HepG2 (cell line): ENCODE results near the gene SYNM. TPM values are rescaled to one million over a fixed set of nuclear protein-coding genes. Genes with fewer than 3 reads are reported as not detected.

Experiments used
- ATAC-seq: fragments of 200-7000 bp; cut with Tn5 transposase; 3 replicates; pipeline ENCODE4 v1.9.1; 2020; ENCODE audit warnings: mild to moderate bottlenecking, moderate library complexity
- BruUV-seq: library from RNA; stranded (reverse); fragments of 400-500 nt; replicated peaks from 2 replicates; lab custom pipeline; 2021; lab: Mats Ljungman, UMichigan
- CTCF ChIA-PET: fragments of 300-600 bp; formaldehyde crosslinking; extraction: SDS; loops from one replicate; lab custom pipeline; 2021; ENCODE audit warnings: low total read pairs, inconsistent platforms, low intra/inter-chr PET ratio; lab: Yijun Ruan, JAX
- POLR2A ChIA-PET: fragments of 350-600 bp; sonication (Branson Sonifier 250); formaldehyde crosslinking; loops from one replicate; lab custom pipeline; 2020; ENCODE audit warnings: antibody characterized with exemption, inconsistent platforms; lab: Yijun Ruan, JAX
- DNase-seq: peaks from one replicate; pipeline ENCODE4 v3.0.0-alpha.2; 2015; ENCODE audit warnings: low spot score
- FAIRE-seq: peaks from 3 replicates; lab custom pipeline; 2011; peaks lifted over from hg19 to GRCh38; lab: Jason Lieb, UNC
- H2AFZ ChIP-seq: one replicate; pipeline ENCODE4 v1.6.1; 2011; ENCODE audit warnings: low read length, inconsistent platforms
- H3K27ac ChIP-seq: fragments of 300-600 bp; 3 replicates; pipeline ENCODE4 v1.8.0; 2011; ENCODE audit warnings: mixed run types, mild to moderate bottlenecking, mixed read lengths, low read length, inconsistent platforms; ENCODE audit not compliant: insufficient read depth; ENCODE audit errors: extremely low read length
- H3K27me3 ChIP-seq, 2 experiments: fragments of 200-600 bp in 1 of 2; 2 replicates in 1 of 2; 3 replicates in 1 of 2; pipeline versions ENCODE4 v1.6.0 to v1.8.0; 2011; ENCODE audit warnings: low read length in 2 of 2, mild to moderate bottlenecking in 2 of 2, moderate library complexity in 2 of 2, inconsistent platforms in 1 of 2; ENCODE audit not compliant: insufficient read depth in 2 of 2, control insufficient read depth in 1 of 2
- H3K36me3 ChIP-seq, 2 experiments: fragments of 200-600 bp in 1 of 2; replicated peaks in 1 of 2; 2 replicates in 1 of 2; 3 replicates in 1 of 2; pipeline versions ENCODE4 v1.5.1 to v1.8.0; 2011; ENCODE audit warnings: low read length in 2 of 2, inconsistent platforms in 1 of 2; ENCODE audit not compliant: insufficient read depth in 2 of 2, control insufficient read depth in 1 of 2
- H3K4me1 ChIP-seq: 2 replicates; pipeline ENCODE4 v1.5.1; 2012; ENCODE audit warnings: low read length, inconsistent platforms; ENCODE audit not compliant: insufficient read depth
- H3K4me2 ChIP-seq: 2 replicates; pipeline ENCODE4 v1.6.0; 2011; ENCODE audit warnings: low read depth, low read length, inconsistent platforms
- H3K4me3 ChIP-seq, 3 experiments: fragments of 200-600 bp in 1 of 3; sonication (generic), shearing (Covaris generic) in 1 of 3; replicated peaks in 1 of 3; 2 replicates each; pipeline ENCODE4 v1.5.1; 2011 to 2016; ENCODE audit warnings: low read length in 3 of 3, inconsistent platforms in 2 of 3, low read depth in 2 of 3, mild to moderate bottlenecking in 2 of 3, control low read depth in 1 of 3, mixed read lengths in 1 of 3; ENCODE audit not compliant: insufficient read depth in 1 of 3
- H3K79me2 ChIP-seq: one replicate; pipeline ENCODE4 v1.6.1; 2011; ENCODE audit warnings: low read length, inconsistent platforms; ENCODE audit not compliant: insufficient read depth
- H3K9ac ChIP-seq: 2 replicates; pipeline ENCODE4 v1.6.0; 2011; ENCODE audit warnings: mild to moderate bottlenecking, low read depth, low read length, inconsistent platforms; ENCODE audit not compliant: insufficient read depth
- H3K9me3 ChIP-seq: 2 replicates; pipeline ENCODE4 v1.5.1; 2012; ENCODE audit warnings: mild to moderate bottlenecking, low read length
- H4K20me1 ChIP-seq: 2 replicates; pipeline ENCODE4 v1.6.0; 2011; ENCODE audit warnings: inconsistent platforms, mild to moderate bottlenecking, low read length, moderate library complexity; ENCODE audit not compliant: insufficient read depth
- ELF1 ChIP-seq: sonication (generic); formaldehyde crosslinking; IDR thresholded peaks from 2 replicates; pipeline ENCODE4 v1.4.0; 2020; ENCODE audit warnings: missing genetic modification reagents
- MAF1 ChIP-seq: sonication (generic); formaldehyde crosslinking; IDR thresholded peaks from 2 replicates; pipeline ENCODE4 v1.5.0; 2020; ENCODE audit warnings: missing genetic modification reagents, borderline replicate concordance
- NRL ChIP-seq: sonication (generic); formaldehyde crosslinking; IDR thresholded peaks from 2 replicates; pipeline ENCODE4 v1.5.0; 2020; ENCODE audit warnings: missing genetic modification reagents, mild to moderate bottlenecking, moderate library complexity, borderline replicate concordance
- PRPF4 ChIP-seq: fragments of 200-400 bp; formaldehyde crosslinking; IDR thresholded peaks from 2 replicates; pipeline ENCODE4 v1.6.1; 2016; ENCODE audit warnings: low read length, low read depth; ENCODE audit not compliant: poor library complexity, severe bottlenecking
- YY1 ChIP-seq: IDR thresholded peaks from 2 replicates; pipeline ENCODE4 v1.6.1; 2011; ENCODE audit warnings: low read length, low read depth, moderate library complexity, mild to moderate bottlenecking; ENCODE audit not compliant: insufficient read depth, insufficient replicate concordance
- ZNF10 ChIP-seq: sonication (generic); formaldehyde crosslinking; IDR thresholded peaks from 2 replicates; pipeline ENCODE4 v1.4.0; 2020; ENCODE audit warnings: mild to moderate bottlenecking, low read depth, missing genetic modification reagents, borderline replicate concordance
- ZNF672 ChIP-seq: sonication (generic); formaldehyde crosslinking; IDR thresholded peaks from 2 replicates; pipeline ENCODE4 v1.8.1; 2022; ENCODE audit warnings: missing genetic modification reagents
- WGBS: methylation state at CpG from one replicate; pipeline ENCODE4 v1.1.6; 2017; ENCODE audit warnings: low lambda C conversion rate; 5-methylcytosine and 5-hydroxymethylcytosine counted together
- in situ Hi-C: cut with HindIII; loops from 2 replicates; pipeline ENCODE4 v1.10.0; 2017; ENCODE audit warnings: low pct_unique_long_range_greater_than_20kb; ENCODE audit not compliant: extremely low pct_ligation_motif_present
- intact Hi-C: fragments of 100-400 bp; cut with micrococcal nuclease; formaldehyde crosslinking; loops from one replicate; pipeline ENCODE4 v1.10.0; 2022; ENCODE audit not compliant: unreplicated experiment
- polyA plus RNA-seq, 8 experiments: library from polyadenylated mRNA; depleted of rRNA in 3 of 8; stranded (reverse) in 7 of 8; unstranded in 1 of 8; fragments of >200 nt; fragmentation: Illumina TruSeq in 4 of 8; extraction: Trizol in 4 of 8; gene quantifications; 2 replicates each; pipeline versions ENCODE4 v1.2.1 to v1.2.3, GENCODE V29; 2011 to 2016; ENCODE audit warnings: low read depth in 4 of 8, missing spikeins in 1 of 8, mixed read lengths in 1 of 8; ENCODE audit not compliant: insufficient read depth in 1 of 8
- total RNA-seq, 5 experiments: library from RNA; depleted of rRNA; stranded (reverse); fragments of >200 nt; fragmentation: Illumina TruSeq; extraction: Trizol; gene quantifications; 2 replicates each; pipeline ENCODE4 v1.2.3, GENCODE V29; 2016; ENCODE audit warnings: low read depth in 1 of 5
- TF ChIP-seq, protein P1 (sequence below): fragments of 450-650 bp; IDR thresholded peaks from 2 replicates; pipeline ENCODE4 v1.6.1; 2017; ENCODE audit warnings: mild to moderate bottlenecking

The SYNM gene
- total and polyA plus RNA-seq, 2 of the 13 experiments (the other 11 are each of a cell fraction or from before 2014, with no cell fraction given), result 1.1 to 3.7 TPM

DNA sequence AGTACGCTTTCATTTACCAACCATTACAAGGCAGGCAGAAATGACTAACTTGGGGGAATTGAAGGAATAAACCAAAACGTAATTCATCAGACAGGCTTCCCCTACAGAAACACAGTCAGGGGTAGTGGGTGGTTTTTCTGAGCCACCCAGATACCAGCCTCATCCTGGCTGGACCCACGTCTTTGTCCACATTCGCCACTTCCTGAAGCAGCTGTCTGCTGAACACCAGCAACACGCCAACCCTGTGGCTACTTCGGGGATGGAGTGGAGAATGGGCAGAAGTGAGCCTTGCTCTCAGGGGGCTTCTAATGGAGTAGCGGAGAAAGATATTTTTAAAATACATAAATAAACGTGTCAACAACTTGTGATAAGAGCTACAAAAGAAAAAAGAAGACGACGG, 40.1 kb downstream of the SYNM start:
- peaks cover 0 to 3% of the 10 kb centered on the region in 2 experiments; a peak in 2 of 5 replicates for H3K36me3 ChIP-seq
- BruUV-seq, result no TSS peak
- H3K4me2 ChIP-seq, result no peak overlapping the region
- H3K9me3 ChIP-seq, result no peaks in the 10 kb centered on the region
- no peak overlapping the region for H3K27ac ChIP-seq
- FAIRE-seq, result no peak
- intact Hi-C loops, result no loop called here
- H4K20me1 ChIP-seq, result no peaks in the 10 kb centered on the region
- WGBS, result 91% methylated on average over 10 of the region's 10 CpGs
- no peak overlapping the region for H3K9ac ChIP-seq
- in situ Hi-C loops, result no loop called here
- CTCF ChIA-PET, result no interaction called here
- ATAC-seq, result no peak
- H3K27me3 ChIP-seq, result no peaks in the 10 kb centered on the region
- H3K4me3 ChIP-seq, result no peak overlapping the region
- TF ChIP-seq PRPF4 (no peak), MAF1 (CRISPR knock-in tag) (no peak), ZNF672 (CRISPR knock-in tag) (no peak), ZNF10 (CRISPR knock-in tag) (no peak), YY1 (no peak), ELF1 (CRISPR knock-in tag) (no peak), NRL (CRISPR knock-in tag) (no peak)
- TF ChIP-seq, protein P1, sequence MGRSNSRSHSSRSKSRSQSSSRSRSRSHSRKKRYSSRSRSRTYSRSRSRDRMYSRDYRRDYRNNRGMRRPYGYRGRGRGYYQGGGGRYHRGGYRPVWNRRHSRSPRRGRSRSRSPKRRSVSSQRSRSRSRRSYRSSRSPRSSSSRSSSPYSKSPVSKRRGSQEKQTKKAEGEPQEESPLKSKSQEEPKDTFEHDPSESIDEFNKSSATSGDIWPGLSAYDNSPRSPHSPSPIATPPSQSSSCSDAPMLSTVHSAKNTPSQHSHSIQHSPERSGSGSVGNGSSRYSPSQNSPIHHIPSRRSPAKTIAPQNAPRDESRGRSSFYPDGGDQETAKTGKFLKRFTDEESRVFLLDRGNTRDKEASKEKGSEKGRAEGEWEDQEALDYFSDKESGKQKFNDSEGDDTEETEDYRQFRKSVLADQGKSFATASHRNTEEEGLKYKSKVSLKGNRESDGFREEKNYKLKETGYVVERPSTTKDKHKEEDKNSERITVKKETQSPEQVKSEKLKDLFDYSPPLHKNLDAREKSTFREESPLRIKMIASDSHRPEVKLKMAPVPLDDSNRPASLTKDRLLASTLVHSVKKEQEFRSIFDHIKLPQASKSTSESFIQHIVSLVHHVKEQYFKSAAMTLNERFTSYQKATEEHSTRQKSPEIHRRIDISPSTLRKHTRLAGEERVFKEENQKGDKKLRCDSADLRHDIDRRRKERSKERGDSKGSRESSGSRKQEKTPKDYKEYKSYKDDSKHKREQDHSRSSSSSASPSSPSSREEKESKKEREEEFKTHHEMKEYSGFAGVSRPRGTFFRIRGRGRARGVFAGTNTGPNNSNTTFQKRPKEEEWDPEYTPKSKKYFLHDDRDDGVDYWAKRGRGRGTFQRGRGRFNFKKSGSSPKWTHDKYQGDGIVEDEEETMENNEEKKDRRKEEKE, result no peak
- POLR2A ChIA-PET, result no interaction called here
- H3K79me2 ChIP-seq, result no peaks in the 10 kb centered on the region
- DNase-seq, result no peak
- no peak overlapping the region for H2AFZ ChIP-seq
- H3K4me1 ChIP-seq, result peaks cover 12% of the 10 kb centered on the region
